Endothelial cell of umbilical vein (primary cell): ENCODE data around the gene TRIM27. TPM values are rescaled to one million over a fixed set of nuclear protein-coding genes. Genes with fewer than 3 reads are reported as not detected.

Experiments
- BruUV-seq: library from RNA; stranded (reverse); fragments of 400-500 nt; replicated peaks from 2 replicates; lab custom pipeline; 2021; lab: Mats Ljungman, UMichigan
- CTCF ChIA-PET: fragments of 300-600, 350-600 bp; sonication (Branson Sonifier 250); formaldehyde crosslinking; loops from one replicate; lab custom pipeline; 2021; ENCODE audit warnings: antibody characterized with exemption, inconsistent platforms; lab: Charles Lee
- POLR2A ChIA-PET: fragments of 300-600, 350-600 bp; sonication (Branson Sonifier 250); formaldehyde crosslinking; loops from one replicate; lab custom pipeline; 2021; ENCODE audit warnings: antibody characterized with exemption, inconsistent platforms; lab: Charles Lee
- DNase-seq: peaks from one replicate; pipeline ENCODE4 v3.0.0-alpha.2; 2011; ENCODE audit warnings: low read depth, low spot score
- FAIRE-seq: peaks from 2 replicates; lab custom pipeline; 2011; peaks lifted over from hg19 to GRCh38; lab: Jason Lieb, UNC
- H2AFZ ChIP-seq: 2 replicates; pipeline ENCODE4 v1.6.0; 2012; ENCODE audit warnings: low read depth, low read length, control low read depth, inconsistent platforms
- H3K27ac ChIP-seq: 2 replicates; pipeline ENCODE4 v1.5.1; 2011; ENCODE audit warnings: low read depth, mild to moderate bottlenecking, control low read depth, low read length, moderate library complexity; ENCODE audit not compliant: insufficient read depth
- H3K27me3 ChIP-seq, 2 experiments: 2 replicates each; pipeline versions ENCODE4 v1.6.0 to v1.6.1; 2011; ENCODE audit warnings: low read length in 2 of 2, mixed read lengths in 1 of 2; ENCODE audit not compliant: control insufficient read depth in 2 of 2, insufficient read depth in 2 of 2
- H3K36me3 ChIP-seq, 2 experiments: 2 replicates in 1 of 2; 3 replicates in 1 of 2; pipeline ENCODE4 v1.5.1; 2011; ENCODE audit warnings: low read length in 2 of 2, mild to moderate bottlenecking in 1 of 2, moderate library complexity in 1 of 2; ENCODE audit not compliant: control insufficient read depth in 2 of 2, insufficient read depth in 2 of 2; ENCODE audit errors: extremely low read depth in 1 of 2
- H3K4me1 ChIP-seq: 3 replicates; pipeline ENCODE4 v1.5.1; 2011; ENCODE audit warnings: mild to moderate bottlenecking, low read length; ENCODE audit not compliant: control insufficient read depth, insufficient read depth; ENCODE audit errors: extremely low read depth
- H3K4me2 ChIP-seq: 2 replicates; pipeline ENCODE4 v1.6.1; 2011; ENCODE audit warnings: low read length, control low read depth, mixed read lengths; ENCODE audit not compliant: insufficient read depth
- H3K4me3 ChIP-seq, 3 experiments: fragments of 200-600 bp in 1 of 3; sonication (generic), shearing (Covaris generic) in 1 of 3; replicated peaks in 1 of 3; 2 replicates each; pipeline ENCODE4 v1.5.1; 2011 to 2016; ENCODE audit warnings: control low read depth in 3 of 3, low read length in 3 of 3, mild to moderate bottlenecking in 2 of 3, inconsistent platforms in 1 of 3, low read depth in 1 of 3, moderate library complexity in 1 of 3; ENCODE audit not compliant: insufficient read depth in 1 of 3
- H3K79me2 ChIP-seq: 2 replicates; pipeline ENCODE4 v1.6.0; 2012; ENCODE audit warnings: low read length, inconsistent platforms; ENCODE audit not compliant: control insufficient read depth, insufficient read depth
- H3K9ac ChIP-seq: replicated peaks from 2 replicates; pipeline ENCODE3; 2011; ENCODE audit warnings: low read length, control low read depth; ENCODE audit not compliant: insufficient read depth; ENCODE audit errors: extremely low read depth
- H3K9me1 ChIP-seq: replicated peaks from 3 replicates; pipeline ENCODE4 v1.6.0; 2011; ENCODE audit warnings: mild to moderate bottlenecking, low read length; ENCODE audit not compliant: control insufficient read depth, insufficient read depth; ENCODE audit errors: extremely low read depth
- H3K9me3 ChIP-seq: replicated peaks from 2 replicates; pipeline ENCODE4 v1.5.1; 2012; ENCODE audit warnings: low read length, inconsistent platforms; ENCODE audit not compliant: control insufficient read depth, insufficient read depth
- H4K20me1 ChIP-seq: replicated peaks from 2 replicates; pipeline ENCODE3; 2011; ENCODE audit warnings: mild to moderate bottlenecking, low read length; ENCODE audit not compliant: control insufficient read depth, insufficient read depth; ENCODE audit errors: extremely low read depth
- CTCF ChIP-seq, 2 donors: IDR thresholded peaks; 1 replicate in 1 of 2; 2 replicates in 1 of 2; pipeline ENCODE4 v1.5.1; 2011; ENCODE audit warnings: low read length in 2 of 2, mild to moderate bottlenecking in 2 of 2, moderate library complexity in 2 of 2, control low read depth in 1 of 2, inconsistent platforms in 1 of 2, low read depth in 1 of 2; ENCODE audit not compliant: insufficient read depth in 1 of 2; ENCODE audit errors: extremely low read depth in 1 of 2
- FOS ChIP-seq: IDR thresholded peaks from 2 replicates; pipeline ENCODE4 v1.6.1; 2011; ENCODE audit warnings: mild to moderate bottlenecking, low read length, moderate library complexity, borderline replicate concordance; ENCODE audit not compliant: insufficient read depth
- dilution Hi-C: fragments of 300-500 bp; cut with MboI; formaldehyde crosslinking; loops from one replicate; pipeline ENCODE4 v1.15.0; 2019; ENCODE audit warnings: low sequenced_read_pairs; ENCODE audit not compliant: extremely low pct_ligation_motif_present
- intact Hi-C: fragments of 100-400 bp; cut with micrococcal nuclease; formaldehyde crosslinking; loops from one replicate; pipeline ENCODE4 v1.10.0; 2022
- polyA plus RNA-seq, 4 experiments: library from polyadenylated mRNA; depleted of rRNA in 3 of 4; stranded (reverse) in 3 of 4; unstranded in 1 of 4; fragments of >200 nt; gene quantifications; 2 replicates each; pipeline versions ENCODE4 v1.2.1 to v1.2.3, GENCODE V29; 2011 to 2012; ENCODE audit warnings: missing spikeins in 1 of 4
- total RNA-seq: library from RNA; stranded (reverse); gene quantifications from 2 replicates; pipeline ENCODE4 v1.2.3, GENCODE V29; 2021

TRIM27 gene
- total and polyA plus RNA-seq, 2 donors (not counting 3 experiments of a cell fraction or from before 2014, with no cell fraction given), result 67.1 to 69.2 TPM

- ChIA-PET CTCF (interaction anchor here (0.6 to 1.1 kb wide), 2 partner anchors 26 to 27 kb away, joined by 3 read pairs; no protein-coding TSS in a partner anchor), POLR2A (interaction anchor here (0.6 kb wide), 1 partner anchor 974 kb away, joined by 6 read pairs; a partner anchor contains a TSS)
- dilution Hi-C loops, result no loop called here
- BruUV-seq, result no TSS peak
- FAIRE-seq (peak; percentile 40), DNase-seq (no peak)
- no peaks in the 10 kb centered on the region for H3K79me2 ChIP-seq
- H3K4me3 ChIP-seq, result peak overlapping the region; percentile 64 to 91 (median 83)
- H3K27ac ChIP-seq, result peak overlapping the region; percentile 9
- H3K9ac ChIP-seq, result peak overlapping the region; percentile 70
- intact Hi-C loops, result no loop called here
- H3K27me3 ChIP-seq, result peaks cover 3 to 5% of the 10 kb centered on the region in 2 experiments
- no peaks in the 10 kb centered on the region for H3K9me3 ChIP-seq
- H3K36me3 ChIP-seq, result no peaks in the 10 kb centered on the region
- peak overlapping the region; percentile 72 for H3K4me2 ChIP-seq
- H3K4me1 ChIP-seq, result peaks cover 16% of the 10 kb centered on the region
- H4K20me1 ChIP-seq, result no peaks in the 10 kb centered on the region
- peak overlapping the region; percentile 88 for H2AFZ ChIP-seq
- TF ChIP-seq CTCF (IDR thresholded peaks at IDR 0.05; ENCODE audit: extremely low read depth in 1 of 2, insufficient read depth in 1 of 2, low read depth in 1 of 2, low read length in 2 of 2) (peak in 1 of 2 donors; percentile 19), FOS (no peak)
- no peaks in the 10 kb centered on the region for H3K9me1 ChIP-seq
These were observed 59.4 kb downstream of the TRIM27 start for GRCh38 chr6:28864326-28864923.
